A549 treated with Mapracorat at 1 μM for 4 hours (cell line): ENCODE measurements around the gene LRPPRC. TPM values are rescaled to one million over a fixed set of nuclear protein-coding genes. Genes with fewer than 3 reads are reported as not detected.

Source experiments
- total RNA-seq: library from RNA; stranded (reverse); fragments of 200-300 nt; extraction: Qiagen RNA extraction; gene quantifications from 5 replicates; pipeline ENCODE4 v1.2.3, GENCODE V29; 2022

Gene LRPPRC
- total RNA-seq = 83.2 to 106 TPM (median 97.7 TPM) in 5 replicates

GRCh38 chr2:43995733-43996533 is at the start of gene LRPPRC:
LRPPRC (minus strand) TSS chr2:43995989; CDS start chr2:43995947, 42 bp downstream.

DNA sequence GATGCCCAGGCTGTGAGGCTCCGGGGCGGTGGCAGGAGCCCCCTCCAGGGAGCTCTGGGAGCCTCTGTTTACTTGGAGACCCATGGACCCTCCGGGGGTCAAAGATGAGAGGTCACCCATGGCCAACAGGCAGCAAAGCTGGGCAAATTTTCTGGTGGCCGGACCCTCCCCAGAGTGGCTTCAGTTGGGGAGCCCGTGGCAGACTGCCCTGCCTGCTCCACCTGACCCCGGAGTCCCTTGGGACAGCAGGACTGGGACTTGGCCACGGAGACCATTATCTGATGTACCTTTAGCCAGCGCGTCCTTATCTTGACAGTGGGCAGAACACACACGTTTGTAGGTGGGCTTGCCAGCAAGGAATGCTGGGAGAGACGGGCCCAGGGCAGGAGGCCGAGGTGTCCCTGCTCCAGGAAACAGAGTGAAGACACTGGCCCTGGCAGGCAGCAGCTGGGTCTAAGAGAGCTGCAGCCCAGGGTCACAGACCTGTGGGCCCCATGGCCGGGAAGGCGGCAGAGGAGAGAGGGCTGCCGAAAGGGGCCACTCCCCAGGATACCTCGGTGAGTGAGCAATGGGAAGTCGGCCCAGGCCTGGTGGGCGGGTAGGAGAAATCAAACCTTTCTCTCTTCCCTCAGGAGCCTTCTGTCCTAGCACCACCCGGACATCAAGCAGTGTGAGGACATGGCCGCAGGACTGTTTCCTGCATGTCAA is 157.1 kb downstream of the LRPPRC start, which contains the start of the genes ABCG5 and ABCG8:
Gene ABCG5 (minus strand): TSS at position 280 of the 708 bp plus-strand sequence. CDS start 160 bp downstream, at position 120.
Gene ABCG8 (plus strand): TSS at position 412 of the 708 bp plus-strand sequence. CDS start 83 bp downstream, at position 495.

Other genes with a start within 250 kb of the LRPPRC start
- 14.6 to 18.3 TPM (median 16.1 TPM) in 5 replicates for gene DYNC2LI1, start 221.9 kb downstream of the LRPPRC start, total RNA-seq
- gene ABCG5, start 157.2 kb downstream of the LRPPRC start, total RNA-seq = not detected in 5 replicates
- gene ABCG8, start 157.0 kb downstream of the LRPPRC start, total RNA-seq = not detected in 5 replicates
- gene PPM1B, start 172.9 kb upstream of the LRPPRC start, total RNA-seq = 23.5 to 32.0 TPM (median 31.5 TPM) in 5 replicates